ENCODE measurements around the gene TRIM38. TPM values are rescaled to one million over a fixed set of nuclear protein-coding genes. Genes with fewer than 3 reads are reported as not detected.
"Not testable (repeated sequence)": the region's sequence is repeated elsewhere in the genome, so short reads cannot be mapped to it uniquely, and the experiment has no call there.

TRIM38 gene
- total RNA-seq, 5 donors from 2014 or later (not counting 1 experiment from before 2014, with no cell fraction given), result 20.5 to 29.3 (median 26.2) TPM

DNA sequence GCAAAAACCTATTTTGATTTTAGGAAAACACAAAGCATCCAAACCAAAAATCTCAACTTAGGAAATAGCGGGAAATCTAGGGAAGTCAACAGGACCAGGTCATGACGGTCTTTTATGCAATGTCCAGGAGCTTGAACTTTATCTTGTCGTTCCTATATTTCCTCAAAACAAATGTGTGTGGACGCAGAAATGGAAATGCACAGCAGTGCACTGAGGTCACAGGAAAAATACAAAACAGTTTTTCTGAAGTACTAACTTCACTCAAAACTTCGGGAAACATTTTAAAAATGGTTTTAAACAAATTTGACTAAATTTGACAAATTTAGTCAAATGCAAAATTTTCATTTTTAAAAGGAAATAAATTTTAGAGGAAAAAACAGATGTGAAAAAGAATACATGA is 26.6 kb upstream of the TRIM38 start:
- ATAC-seq (replicated peaks in 1 of 4) (no peak), DNase-seq (no peak)
- H3K9me3 Mint-ChIP-seq, result no peaks in the 10 kb centered on the region
- Histone ChIP-seq H3K27me3 (replicated peaks in 1 of 2; ENCODE audit: control insufficient read depth in 2 of 2, extremely low read depth in 1 of 2, insufficient read depth in 2 of 2, low read length in 1 of 2) (peaks cover 0 to 3% of the 10 kb centered on the region in 2 experiments), H3K9me3 (no peaks in the 10 kb centered on the region), H3K4me1 (ENCODE audit: control insufficient read depth in 1 of 2, extremely low read depth in 1 of 2, insufficient read depth in 2 of 2, low read length in 2 of 2) (no peaks in the 10 kb centered on the region), H3K27ac (ENCODE audit: low read length) (no peak overlapping the region), H3K36me3 (ENCODE audit: control insufficient read depth in 2 of 2, extremely low read depth in 1 of 2, insufficient read depth in 1 of 2, low read length in 1 of 2) (no peaks in the 10 kb centered on the region), H3K4me3 (ENCODE audit: control insufficient read depth in 1 of 2, extremely low read depth in 1 of 2, low read length in 1 of 2) (no peak overlapping the region)
- POLR2A ChIA-PET, result no interaction called here
- no peak overlapping the region for H3K4me3 Mint-ChIP-seq
- H3K27ac Mint-ChIP-seq, result no peak overlapping the region
- 96% methylated on average over 3 of the region's 5 CpGs for WGBS (ENCODE audit: insufficient coverage)
- H3K36me3 Mint-ChIP-seq, result no peaks in the 10 kb centered on the region
- CTCF ChIA-PET, result no interaction called here
- H3K27me3 Mint-ChIP-seq, result peaks cover 4 to 5% of the 10 kb centered on the region in 2 donors
- H3K4me1 Mint-ChIP-seq, result no peaks in the 10 kb centered on the region

DNA sequence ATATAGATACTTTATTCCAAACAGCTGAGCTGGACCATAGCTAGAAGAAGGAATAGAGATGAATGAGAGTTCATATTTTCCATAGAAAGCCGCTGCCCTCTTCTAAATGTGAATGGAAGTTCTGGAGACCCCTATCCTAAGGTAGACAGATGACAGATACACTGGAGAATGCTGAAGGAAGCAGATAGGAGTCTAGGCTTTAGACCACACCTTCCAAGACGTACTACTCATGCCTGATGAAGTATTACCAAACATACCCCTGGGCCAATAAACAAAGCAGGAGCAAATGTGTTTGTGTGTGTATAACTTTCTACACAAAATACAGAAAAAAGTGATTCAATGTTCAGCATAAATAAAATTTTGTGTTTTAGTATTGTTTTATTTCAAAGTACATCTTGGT is 23.0 kb upstream of the TRIM38 start:
- CTCF ChIA-PET, result no interaction called here
- Mint-ChIP-seq H3K4me3 (no peak overlapping the region), H3K4me1 (no peaks in the 10 kb centered on the region), H3K27me3 (peaks cover 0 to under 1% of the 10 kb centered on the region in 2 donors), H3K9me3 (no peaks in the 10 kb centered on the region), H3K27ac (no peak overlapping the region), H3K36me3 (no peaks in the 10 kb centered on the region)
- 50% methylated on average over 1 of the region's 2 CpGs for WGBS (ENCODE audit: insufficient coverage)
- Histone ChIP-seq H3K4me1 (ENCODE audit: control insufficient read depth in 1 of 2, extremely low read depth in 1 of 2, insufficient read depth in 2 of 2, low read length in 2 of 2) (no peaks in the 10 kb centered on the region), H3K9me3 (no peaks in the 10 kb centered on the region), H3K4me3 (ENCODE audit: control insufficient read depth in 1 of 2, extremely low read depth in 1 of 2, low read length in 1 of 2) (no peak overlapping the region), H3K36me3 (ENCODE audit: control insufficient read depth in 2 of 2, extremely low read depth in 1 of 2, insufficient read depth in 1 of 2, low read length in 1 of 2) (no peaks in the 10 kb centered on the region), H3K27me3 (replicated peaks in 1 of 2; ENCODE audit: control insufficient read depth in 2 of 2, extremely low read depth in 1 of 2, insufficient read depth in 2 of 2, low read length in 1 of 2) (peaks cover 0 to 3% of the 10 kb centered on the region in 2 experiments), H3K27ac (ENCODE audit: low read length) (no peak overlapping the region)
- DNase-seq, result no peak
- ATAC-seq (replicated peaks in 1 of 4), result no peak
- POLR2A ChIA-PET, result no interaction called here

- Histone ChIP-seq H3K27me3 (replicated peaks in 1 of 2; ENCODE audit: control insufficient read depth in 2 of 2, extremely low read depth in 1 of 2, insufficient read depth in 2 of 2, low read length in 1 of 2) (no peaks in the 10 kb centered on the region), H3K4me1 (ENCODE audit: control insufficient read depth in 1 of 2, extremely low read depth in 1 of 2, insufficient read depth in 2 of 2, low read length in 2 of 2) (peaks cover 2 to 5% of the 10 kb centered on the region in 2 experiments), H3K9me3 (no peaks in the 10 kb centered on the region), H3K27ac (ENCODE audit: low read length) (no peak overlapping the region), H3K36me3 (ENCODE audit: control insufficient read depth in 2 of 2, extremely low read depth in 1 of 2, insufficient read depth in 1 of 2, low read length in 1 of 2) (no peaks in the 10 kb centered on the region), H3K4me3 (ENCODE audit: control insufficient read depth in 1 of 2, extremely low read depth in 1 of 2, low read length in 1 of 2) (no peak overlapping the region)
- ChIA-PET CTCF (interaction anchor here in 1 of 2 donors (0.5 to 1.0 kb wide), 4 partner anchors 15 to 678 kb away, joined by 3 to 4 read pairs (median 3); no protein-coding TSS in a partner anchor), POLR2A (no interaction called here)
- H3K36me3 Mint-ChIP-seq, result no peaks in the 10 kb centered on the region
- H3K4me3 Mint-ChIP-seq, result no peak overlapping the region
- ATAC-seq (replicated peaks in 1 of 4) (peak; percentile 40 to 59 (median 47)), DNase-seq (peak in 1 of 35 experiments; percentile 66)
- peaks cover 0 to 7% (median 3%) of the 10 kb centered on the region in 3 donors for H3K9me3 Mint-ChIP-seq
- peaks cover 8 to 19% (median 11%) of the 10 kb centered on the region in 3 donors for H3K4me1 Mint-ChIP-seq
- WGBS (ENCODE audit: insufficient coverage), result no CpG with 5 or more reads among the region's 3 CpGs
- no peak overlapping the region for H3K27ac Mint-ChIP-seq
- no peaks in the 10 kb centered on the region for H3K27me3 Mint-ChIP-seq
Measured at GRCh38 chr6:25942561-25943147, 19.9 kb upstream of the TRIM38 start.

GRCh38 chr6:25943887-25944286 is 18.7 kb upstream of the TRIM38 start:
- WGBS (ENCODE audit: insufficient coverage), result no CpG with 5 or more reads among the region's 1 CpG
- Mint-ChIP-seq H3K4me3 (no peak overlapping the region), H3K27me3 (no peaks in the 10 kb centered on the region), H3K9me3 (peaks cover 0 to 7% (median 3%) of the 10 kb centered on the region in 3 donors), H3K36me3 (no peaks in the 10 kb centered on the region), H3K4me1 (peaks cover 8 to 24% (median 11%) of the 10 kb centered on the region in 3 donors), H3K27ac (no peak overlapping the region)
- Histone ChIP-seq H3K27me3 (replicated peaks in 1 of 2; ENCODE audit: control insufficient read depth in 2 of 2, extremely low read depth in 1 of 2, insufficient read depth in 2 of 2, low read length in 1 of 2) (no peaks in the 10 kb centered on the region), H3K36me3 (ENCODE audit: control insufficient read depth in 2 of 2, extremely low read depth in 1 of 2, insufficient read depth in 1 of 2, low read length in 1 of 2) (no peaks in the 10 kb centered on the region), H3K9me3 (no peaks in the 10 kb centered on the region), H3K4me3 (ENCODE audit: control insufficient read depth in 1 of 2, extremely low read depth in 1 of 2, low read length in 1 of 2) (no peak overlapping the region), H3K27ac (ENCODE audit: low read length) (no peak overlapping the region), H3K4me1 (ENCODE audit: control insufficient read depth in 1 of 2, extremely low read depth in 1 of 2, insufficient read depth in 2 of 2, low read length in 2 of 2) (peaks cover 2 to 5% of the 10 kb centered on the region in 2 experiments)
- DNase-seq (no peak), ATAC-seq (replicated peaks in 1 of 4) (no peak)
- POLR2A ChIA-PET, result no interaction called here
- CTCF ChIA-PET, result interaction anchor here (0.5 to 1.1 kb wide), 5 partner anchors 25 to 678 kb away, joined by 3 to 4 read pairs (median 3); no protein-coding TSS in a partner anchor

GRCh38 chr6:25944688-25945574 is 17.7 kb upstream of the TRIM38 start:
- POLR2A ChIA-PET, result no interaction called here
- H3K4me3 Mint-ChIP-seq, result no peak overlapping the region
- peaks cover 0 to 7% (median 3%) of the 10 kb centered on the region in 3 donors for H3K9me3 Mint-ChIP-seq
- Histone ChIP-seq H3K9me3 (no peaks in the 10 kb centered on the region), H3K4me1 (ENCODE audit: control insufficient read depth in 1 of 2, extremely low read depth in 1 of 2, insufficient read depth in 2 of 2, low read length in 2 of 2) (peaks cover 2 to 5% of the 10 kb centered on the region in 2 experiments), H3K4me3 (ENCODE audit: control insufficient read depth in 1 of 2, extremely low read depth in 1 of 2, low read length in 1 of 2) (no peak overlapping the region), H3K27me3 (replicated peaks in 1 of 2; ENCODE audit: control insufficient read depth in 2 of 2, extremely low read depth in 1 of 2, insufficient read depth in 2 of 2, low read length in 1 of 2) (no peaks in the 10 kb centered on the region), H3K36me3 (ENCODE audit: control insufficient read depth in 2 of 2, extremely low read depth in 1 of 2, insufficient read depth in 1 of 2, low read length in 1 of 2) (no peaks in the 10 kb centered on the region), H3K27ac (ENCODE audit: low read length) (no peak overlapping the region)
- H3K27me3 Mint-ChIP-seq, result no peaks in the 10 kb centered on the region
- CTCF ChIA-PET, result interaction anchor here (0.9 to 1.1 kb wide), 4 partner anchors 50 to 679 kb away, joined by 3 to 4 read pairs (median 4); no protein-coding TSS in a partner anchor
- H3K27ac Mint-ChIP-seq, result no peak overlapping the region
- no peak for ATAC-seq (replicated peaks in 1 of 4)
- WGBS (ENCODE audit: insufficient coverage), result 84% methylated on average over 3 of the region's 8 CpGs
- H3K36me3 Mint-ChIP-seq, result no peaks in the 10 kb centered on the region
- DNase-seq, result no peak
- peaks cover 8 to 24% (median 11%) of the 10 kb centered on the region in 3 donors for H3K4me1 Mint-ChIP-seq

DNA sequence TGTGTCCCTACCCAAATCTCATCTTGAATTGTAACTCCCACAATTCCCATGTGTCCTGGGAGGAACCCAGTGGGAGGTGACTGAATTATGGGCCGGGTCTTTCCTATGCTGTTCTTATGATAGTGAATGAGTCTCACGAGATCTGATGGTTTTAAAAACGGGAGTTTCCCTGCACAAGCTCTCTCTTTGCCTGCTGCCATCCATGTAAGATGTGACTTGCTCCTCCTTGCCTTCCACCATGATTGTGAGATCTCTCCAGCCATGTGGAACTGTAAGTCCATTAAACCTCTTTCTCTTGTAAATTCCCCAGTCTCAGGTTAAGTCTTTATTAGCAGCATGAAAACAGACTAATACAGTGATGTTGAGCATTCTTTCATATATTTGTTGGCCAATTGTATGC is 16.9 kb upstream of the TRIM38 start:
- ATAC-seq (replicated peaks in 1 of 4); H3K36me3 Mint-ChIP-seq; H3K27ac Mint-ChIP-seq; H3K27me3 ChIP-seq (replicated peaks in 1 of 2; ENCODE audit: control insufficient read depth in 2 of 2, extremely low read depth in 1 of 2, insufficient read depth in 2 of 2, low read length in 1 of 2); H3K27me3 Mint-ChIP-seq; H3K36me3 ChIP-seq (ENCODE audit: control insufficient read depth in 2 of 2, extremely low read depth in 1 of 2, insufficient read depth in 1 of 2, low read length in 1 of 2); H3K9me3 ChIP-seq; H3K4me3 Mint-ChIP-seq; POLR2A ChIA-PET; H3K4me1 ChIP-seq (ENCODE audit: control insufficient read depth in 1 of 2, extremely low read depth in 1 of 2, insufficient read depth in 2 of 2, low read length in 2 of 2); H3K4me3 ChIP-seq (ENCODE audit: control insufficient read depth in 1 of 2, extremely low read depth in 1 of 2, low read length in 1 of 2); CTCF ChIA-PET; H3K9me3 Mint-ChIP-seq; H3K27ac ChIP-seq (ENCODE audit: low read length); DNase-seq: not testable (repeated sequence)
- peaks cover 8 to 24% (median 11%) of the 10 kb centered on the region in 3 donors for H3K4me1 Mint-ChIP-seq
- no CpG with 5 or more reads among the region's 3 CpGs for whole genome bisulfite sequencing (ENCODE audit: insufficient coverage)
